HepG2 (cell line): ENCODE data around the gene GNG3. TPM values are rescaled to one million over a fixed set of nuclear protein-coding genes. Genes with fewer than 3 reads are reported as not detected.

Experiments used
- IRF2 ChIP-seq: IDR thresholded peaks from 2 replicates; pipeline ENCODE4 v1.6.1; 2018; ENCODE audit warnings: missing genetic modification reagents, missing compliant biosample characterization
- RAD21 ChIP-seq: fragments of 450-650 bp; formaldehyde crosslinking; IDR thresholded peaks from 2 replicates; pipeline ENCODE4 v1.5.0; 2020; ENCODE audit warnings: mild to moderate bottlenecking
- RARA ChIP-seq: IDR thresholded peaks from 2 replicates; pipeline ENCODE4 v1.6.1; 2016; ENCODE audit warnings: missing genetic modification reagents, missing compliant biosample characterization
- SAFB2 ChIP-seq: sonication (generic); formaldehyde crosslinking; IDR thresholded peaks from 2 replicates; pipeline ENCODE4 v1.5.1; 2020; ENCODE audit warnings: missing genetic modification reagents, low read depth, mild to moderate bottlenecking, borderline replicate concordance
- SMC3 ChIP-seq: IDR thresholded peaks from 2 replicates; pipeline ENCODE4 v1.6.1; 2011; ENCODE audit warnings: low read length, improper control_type of control experiment
- XRCC5 ChIP-seq: fragments of 200-400 bp; formaldehyde crosslinking; optimal IDR thresholded peaks from 2 replicates; pipeline ENCODE3; 2017; ENCODE audit warnings: mild to moderate bottlenecking, low read length
- ZFX ChIP-seq: sonication (generic); formaldehyde crosslinking; IDR thresholded peaks from 2 replicates; pipeline ENCODE4 v1.4.0; 2020; ENCODE audit warnings: mild to moderate bottlenecking, low read depth, missing genetic modification reagents, moderate library complexity
- ZNF432 ChIP-seq: sonication (generic); formaldehyde crosslinking; IDR thresholded peaks from 2 replicates; pipeline ENCODE4 v1.5.0; 2020; ENCODE audit warnings: missing genetic modification reagents, mild to moderate bottlenecking, borderline replicate concordance
- ZNF543 ChIP-seq: sonication (generic); formaldehyde crosslinking; IDR thresholded peaks from 2 replicates; pipeline ENCODE4 v1.4.0; 2020; ENCODE audit warnings: mild to moderate bottlenecking, missing genetic modification reagents
- polyA plus RNA-seq, 8 experiments: library from polyadenylated mRNA; depleted of rRNA in 3 of 8; stranded (reverse) in 7 of 8; unstranded in 1 of 8; fragments of >200 nt; fragmentation: Illumina TruSeq in 4 of 8; extraction: Trizol in 4 of 8; gene quantifications; 2 replicates each; pipeline versions ENCODE4 v1.2.1 to v1.2.3, GENCODE V29; 2011 to 2016; ENCODE audit warnings: low read depth in 4 of 8, missing spikeins in 1 of 8, mixed read lengths in 1 of 8; ENCODE audit not compliant: insufficient read depth in 1 of 8
- total RNA-seq, 5 experiments: library from RNA; depleted of rRNA; stranded (reverse); fragments of >200 nt; fragmentation: Illumina TruSeq; extraction: Trizol; gene quantifications; 2 replicates each; pipeline ENCODE4 v1.2.3, GENCODE V29; 2016; ENCODE audit warnings: low read depth in 1 of 5
- TF ChIP-seq, protein P1 (sequence below): IDR thresholded peaks from 2 replicates; pipeline ENCODE4 v1.6.1; 2018; ENCODE audit warnings: missing genetic modification reagents
- TF ChIP-seq, protein P2 (sequence below): sonication (generic); formaldehyde crosslinking; IDR thresholded peaks from 2 replicates; pipeline ENCODE4 v1.5.0; 2020; ENCODE audit warnings: mild to moderate bottlenecking, missing genetic modification reagents, borderline replicate concordance
- TF ChIP-seq, protein P3 (sequence below): IDR thresholded peaks from 2 replicates; pipeline ENCODE4 v1.6.1; 2016
- TF ChIP-seq, protein P4 (sequence below): sonication (generic); formaldehyde crosslinking; conservative IDR thresholded peaks from 2 replicates; pipeline ENCODE4 v1.4.0; 2020; ENCODE audit warnings: missing genetic modification reagents
- TF ChIP-seq, protein P5 (sequence below): sonication (generic); formaldehyde crosslinking; IDR thresholded peaks from 2 replicates; pipeline ENCODE4 v1.4.0; 2020; ENCODE audit warnings: missing genetic modification reagents

GNG3 gene
- total and polyA plus RNA-seq, 2 of the 13 experiments (the other 11 are each of a cell fraction or from before 2014, with no cell fraction given), result not detected

DNA sequence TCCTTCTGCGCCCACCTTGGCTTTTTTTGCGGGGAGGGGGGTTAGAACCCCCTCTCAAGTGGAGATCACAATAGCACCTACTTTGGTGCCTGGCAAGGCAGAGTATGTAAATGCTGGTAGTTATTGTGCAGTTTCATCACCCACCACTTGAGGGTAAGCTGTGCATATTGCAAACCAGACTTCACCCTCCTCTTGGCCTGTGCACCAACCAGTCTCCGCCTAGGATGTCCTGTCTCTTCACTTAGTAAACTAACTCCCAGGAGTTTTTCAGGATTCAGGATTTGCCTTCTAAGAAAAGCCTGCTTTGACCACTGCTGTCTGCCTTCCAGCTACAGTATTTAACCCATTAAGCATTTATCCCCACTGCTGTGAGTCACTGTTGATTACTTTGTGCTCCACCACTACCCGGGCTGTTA lies 26.6 kb upstream of the GNG3 start (continued):
- TF ChIP-seq SMC3 (peak; percentile 69), RAD21 (CRISPR knock-in tag) (peak; percentile 42; the same call in 1 of the 2 replicates), ZNF432 (CRISPR knock-in tag) (no peak), SAFB2 (CRISPR knock-in tag) (no peak), ZNF543 (CRISPR knock-in tag) (no peak), RARA (CRISPR knock-in tag) (0 out of 2 replicates have a peak, but pooled peaks have one; percentile 15), IRF2 (CRISPR knock-in tag) (peak; percentile 45; the same call in 1 of the 2 replicates), XRCC5 (peak; percentile 49), ZFX (CRISPR knock-in tag) (peak; percentile 51; the same call in 1 of the 2 replicates)
- TF ChIP-seq, protein P1, sequence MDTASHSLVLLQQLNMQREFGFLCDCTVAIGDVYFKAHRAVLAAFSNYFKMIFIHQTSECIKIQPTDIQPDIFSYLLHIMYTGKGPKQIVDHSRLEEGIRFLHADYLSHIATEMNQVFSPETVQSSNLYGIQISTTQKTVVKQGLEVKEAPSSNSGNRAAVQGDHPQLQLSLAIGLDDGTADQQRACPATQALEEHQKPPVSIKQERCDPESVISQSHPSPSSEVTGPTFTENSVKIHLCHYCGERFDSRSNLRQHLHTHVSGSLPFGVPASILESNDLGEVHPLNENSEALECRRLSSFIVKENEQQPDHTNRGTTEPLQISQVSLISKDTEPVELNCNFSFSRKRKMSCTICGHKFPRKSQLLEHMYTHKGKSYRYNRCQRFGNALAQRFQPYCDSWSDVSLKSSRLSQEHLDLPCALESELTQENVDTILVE, result no peak
- TF ChIP-seq, protein P2, sequence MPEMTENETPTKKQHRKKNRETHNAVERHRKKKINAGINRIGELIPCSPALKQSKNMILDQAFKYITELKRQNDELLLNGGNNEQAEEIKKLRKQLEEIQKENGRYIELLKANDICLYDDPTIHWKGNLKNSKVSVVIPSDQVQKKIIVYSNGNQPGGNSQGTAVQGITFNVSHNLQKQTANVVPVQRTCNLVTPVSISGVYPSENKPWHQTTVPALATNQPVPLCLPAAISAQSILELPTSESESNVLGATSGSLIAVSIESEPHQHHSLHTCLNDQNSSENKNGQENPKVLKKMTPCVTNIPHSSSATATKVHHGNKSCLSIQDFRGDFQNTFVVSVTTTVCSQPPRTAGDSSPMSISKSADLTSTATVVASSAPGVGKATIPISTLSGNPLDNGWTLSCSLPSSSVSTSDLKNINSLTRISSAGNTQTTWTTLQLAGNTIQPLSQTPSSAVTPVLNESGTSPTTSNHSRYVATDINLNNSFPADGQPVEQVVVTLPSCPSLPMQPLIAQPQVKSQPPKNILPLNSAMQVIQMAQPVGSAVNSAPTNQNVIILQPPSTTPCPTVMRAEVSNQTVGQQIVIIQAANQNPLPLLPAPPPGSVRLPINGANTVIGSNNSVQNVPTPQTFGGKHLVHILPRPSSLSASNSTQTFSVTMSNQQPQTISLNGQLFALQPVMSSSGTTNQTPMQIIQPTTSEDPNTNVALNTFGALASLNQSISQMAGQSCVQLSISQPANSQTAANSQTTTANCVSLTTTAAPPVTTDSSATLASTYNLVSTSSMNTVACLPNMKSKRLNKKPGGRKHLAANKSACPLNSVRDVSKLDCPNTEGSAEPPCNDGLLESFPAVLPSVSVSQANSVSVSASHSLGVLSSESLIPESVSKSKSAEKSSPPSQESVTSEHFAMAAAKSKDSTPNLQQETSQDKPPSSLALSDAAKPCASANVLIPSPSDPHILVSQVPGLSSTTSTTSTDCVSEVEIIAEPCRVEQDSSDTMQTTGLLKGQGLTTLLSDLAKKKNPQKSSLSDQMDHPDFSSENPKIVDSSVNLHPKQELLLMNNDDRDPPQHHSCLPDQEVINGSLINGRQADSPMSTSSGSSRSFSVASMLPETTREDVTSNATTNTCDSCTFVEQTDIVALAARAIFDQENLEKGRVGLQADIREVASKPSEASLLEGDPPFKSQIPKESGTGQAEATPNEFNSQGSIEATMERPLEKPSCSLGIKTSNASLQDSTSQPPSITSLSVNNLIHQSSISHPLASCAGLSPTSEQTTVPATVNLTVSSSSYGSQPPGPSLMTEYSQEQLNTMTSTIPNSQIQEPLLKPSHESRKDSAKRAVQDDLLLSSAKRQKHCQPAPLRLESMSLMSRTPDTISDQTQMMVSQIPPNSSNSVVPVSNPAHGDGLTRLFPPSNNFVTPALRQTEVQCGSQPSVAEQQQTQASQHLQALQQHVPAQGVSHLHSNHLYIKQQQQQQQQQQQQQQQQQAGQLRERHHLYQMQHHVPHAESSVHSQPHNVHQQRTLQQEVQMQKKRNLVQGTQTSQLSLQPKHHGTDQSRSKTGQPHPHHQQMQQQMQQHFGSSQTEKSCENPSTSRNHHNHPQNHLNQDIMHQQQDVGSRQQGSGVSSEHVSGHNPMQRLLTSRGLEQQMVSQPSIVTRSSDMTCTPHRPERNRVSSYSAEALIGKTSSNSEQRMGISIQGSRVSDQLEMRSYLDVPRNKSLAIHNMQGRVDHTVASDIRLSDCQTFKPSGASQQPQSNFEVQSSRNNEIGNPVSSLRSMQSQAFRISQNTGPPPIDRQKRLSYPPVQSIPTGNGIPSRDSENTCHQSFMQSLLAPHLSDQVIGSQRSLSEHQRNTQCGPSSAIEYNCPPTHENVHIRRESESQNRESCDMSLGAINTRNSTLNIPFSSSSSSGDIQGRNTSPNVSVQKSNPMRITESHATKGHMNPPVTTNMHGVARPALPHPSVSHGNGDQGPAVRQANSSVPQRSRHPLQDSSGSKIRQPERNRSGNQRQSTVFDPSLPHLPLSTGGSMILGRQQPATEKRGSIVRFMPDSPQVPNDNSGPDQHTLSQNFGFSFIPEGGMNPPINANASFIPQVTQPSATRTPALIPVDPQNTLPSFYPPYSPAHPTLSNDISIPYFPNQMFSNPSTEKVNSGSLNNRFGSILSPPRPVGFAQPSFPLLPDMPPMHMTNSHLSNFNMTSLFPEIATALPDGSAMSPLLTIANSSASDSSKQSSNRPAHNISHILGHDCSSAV, result no peak
- TF ChIP-seq, protein P3, sequence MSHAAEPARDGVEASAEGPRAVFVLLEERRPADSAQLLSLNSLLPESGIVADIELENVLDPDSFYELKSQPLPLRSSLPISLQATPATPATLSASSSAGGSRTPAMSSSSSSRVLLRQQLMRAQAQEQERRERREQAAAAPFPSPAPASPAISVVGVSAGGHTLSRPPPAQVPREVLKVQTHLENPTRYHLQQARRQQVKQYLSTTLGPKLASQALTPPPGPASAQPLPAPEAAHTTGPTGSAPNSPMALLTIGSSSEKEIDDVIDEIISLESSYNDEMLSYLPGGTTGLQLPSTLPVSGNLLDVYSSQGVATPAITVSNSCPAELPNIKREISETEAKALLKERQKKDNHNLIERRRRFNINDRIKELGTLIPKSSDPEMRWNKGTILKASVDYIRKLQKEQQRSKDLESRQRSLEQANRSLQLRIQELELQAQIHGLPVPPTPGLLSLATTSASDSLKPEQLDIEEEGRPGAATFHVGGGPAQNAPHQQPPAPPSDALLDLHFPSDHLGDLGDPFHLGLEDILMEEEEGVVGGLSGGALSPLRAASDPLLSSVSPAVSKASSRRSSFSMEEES, result no peak
- TF ChIP-seq, protein P4, sequence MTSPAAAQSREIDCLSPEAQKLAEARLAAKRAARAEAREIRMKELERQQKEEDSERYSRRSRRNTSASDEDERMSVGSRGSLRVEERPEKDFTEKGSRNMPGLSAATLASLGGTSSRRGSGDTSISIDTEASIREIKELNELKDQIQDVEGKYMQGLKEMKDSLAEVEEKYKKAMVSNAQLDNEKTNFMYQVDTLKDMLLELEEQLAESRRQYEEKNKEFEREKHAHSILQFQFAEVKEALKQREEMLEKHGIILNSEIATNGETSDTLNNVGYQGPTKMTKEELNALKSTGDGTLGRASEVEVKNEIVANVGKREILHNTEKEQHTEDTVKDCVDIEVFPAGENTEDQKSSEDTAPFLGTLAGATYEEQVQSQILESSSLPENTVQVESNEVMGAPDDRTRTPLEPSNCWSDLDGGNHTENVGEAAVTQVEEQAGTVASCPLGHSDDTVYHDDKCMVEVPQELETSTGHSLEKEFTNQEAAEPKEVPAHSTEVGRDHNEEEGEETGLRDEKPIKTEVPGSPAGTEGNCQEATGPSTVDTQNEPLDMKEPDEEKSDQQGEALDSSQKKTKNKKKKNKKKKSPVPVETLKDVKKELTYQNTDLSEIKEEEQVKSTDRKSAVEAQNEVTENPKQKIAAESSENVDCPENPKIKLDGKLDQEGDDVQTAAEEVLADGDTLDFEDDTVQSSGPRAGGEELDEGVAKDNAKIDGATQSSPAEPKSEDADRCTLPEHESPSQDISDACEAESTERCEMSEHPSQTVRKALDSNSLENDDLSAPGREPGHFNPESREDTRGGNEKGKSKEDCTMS (CRISPR knock-in tag), result no peak
- TF ChIP-seq, protein P5, sequence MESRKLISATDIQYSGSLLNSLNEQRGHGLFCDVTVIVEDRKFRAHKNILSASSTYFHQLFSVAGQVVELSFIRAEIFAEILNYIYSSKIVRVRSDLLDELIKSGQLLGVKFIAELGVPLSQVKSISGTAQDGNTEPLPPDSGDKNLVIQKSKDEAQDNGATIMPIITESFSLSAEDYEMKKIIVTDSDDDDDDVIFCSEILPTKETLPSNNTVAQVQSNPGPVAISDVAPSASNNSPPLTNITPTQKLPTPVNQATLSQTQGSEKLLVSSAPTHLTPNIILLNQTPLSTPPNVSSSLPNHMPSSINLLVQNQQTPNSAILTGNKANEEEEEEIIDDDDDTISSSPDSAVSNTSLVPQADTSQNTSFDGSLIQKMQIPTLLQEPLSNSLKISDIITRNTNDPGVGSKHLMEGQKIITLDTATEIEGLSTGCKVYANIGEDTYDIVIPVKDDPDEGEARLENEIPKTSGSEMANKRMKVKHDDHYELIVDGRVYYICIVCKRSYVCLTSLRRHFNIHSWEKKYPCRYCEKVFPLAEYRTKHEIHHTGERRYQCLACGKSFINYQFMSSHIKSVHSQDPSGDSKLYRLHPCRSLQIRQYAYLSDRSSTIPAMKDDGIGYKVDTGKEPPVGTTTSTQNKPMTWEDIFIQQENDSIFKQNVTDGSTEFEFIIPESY (CRISPR knock-in tag), result 0 out of 2 replicates have a peak, but pooled peaks have one; percentile 35
